Epithelial cell of esophagus (primary cell): ENCODE results near the gene FAHD2B.
A peak's percentile ranks its signal among the peaks of the same experiment; 100 is the strongest.
"Not testable (repeated sequence)": the region's sequence is repeated elsewhere in the genome, so short reads cannot be mapped to it uniquely, and the experiment has no call there.

Experiments
- DNase-seq: peaks from one replicate; pipeline ENCODE4 v3.0.0; 2010; ENCODE audit warnings: low read depth
- H3K4me3 ChIP-seq: 2 replicates; pipeline ENCODE4 v1.5.1; 2011; ENCODE audit warnings: mild to moderate bottlenecking, low read length, control low read depth
- CTCF ChIP-seq: IDR thresholded peaks from 2 replicates; pipeline ENCODE4 v1.5.1; 2011; ENCODE audit warnings: low read depth, mild to moderate bottlenecking, low read length, control low read depth, inconsistent platforms; ENCODE audit not compliant: insufficient read depth; ENCODE audit errors: missing control alignments

Gene FAHD2B

GRCh38 chr2:97094772-97095611 is at the start of gene FAHD2B:
FAHD2B (minus strand) TSS chr2:97094882; CDS start chr2:97091706, 3,176 bp downstream.
- H3K4me3 ChIP-seq = peak within 1 kb of the TSS; percentile 14
- peak; percentile 75 for DNase-seq

GRCh38 chr2:97144016-97144415 is 49.3 kb upstream of the FAHD2B start:
- H3K4me3 ChIP-seq = not testable (repeated sequence)
- DNase-seq = peak; percentile 16

- not testable (repeated sequence) for DNase-seq
Observed at GRCh38 chr2:97129090-97129489, 34.4 kb upstream of the FAHD2B start.

GRCh38 chr2:97113882-97114255 is 19.2 kb upstream of the FAHD2B start:
- DNase-seq = not testable (repeated sequence)
- H3K4me3 ChIP-seq = peak overlapping the region; percentile 68

More at GRCh38 chr2:97129090-97129489, 34.4 kb upstream of the FAHD2B start:
- H3K4me3 ChIP-seq = not testable (repeated sequence)

- peak within 1 kb of the TSS; percentile 68 for H3K4me3 ChIP-seq
- peak; percentile 72 for DNase-seq
Observed at GRCh38 chr2:97113050-97113881, 18.6 kb upstream of the FAHD2B start, which contains the start of gene ANKRD36. ANKRD36 (plus strand) TSS chr2:97113153; CDS start chr2:97113740, 587 bp downstream.

GRCh38 chr2:97112320-97113049 is 17.8 kb upstream of the FAHD2B start:
- peak; percentile 53 for DNase-seq
- peak overlapping the region; percentile 50 for H3K4me3 ChIP-seq
- TF ChIP-seq CTCF = peak; percentile 69

GRCh38 chr2:97111246-97111645 is 16.6 kb upstream of the FAHD2B start:
- not testable (repeated sequence) for H3K4me3 ChIP-seq, DNase-seq

GRCh38 chr2:97106878-97107277 is 12.2 kb upstream of the FAHD2B start:
- not testable (repeated sequence) for H3K4me3 ChIP-seq, DNase-seq

GRCh38 chr2:97098786-97099372 is 4.2 kb upstream of the FAHD2B start:
- not testable (repeated sequence) for DNase-seq, H3K4me3 ChIP-seq

- TF ChIP-seq CTCF = no peak
- no peak overlapping the region for H3K4me3 ChIP-seq
- no peak for DNase-seq
Observed at GRCh38 chr2:97095661-97096060, 979 bp upstream of the FAHD2B start.

- not testable (repeated sequence) for DNase-seq, H3K4me3 ChIP-seq
Observed at GRCh38 chr2:97093983-97094771, 505 bp downstream of the FAHD2B start.

- not testable (repeated sequence) for H3K4me3 ChIP-seq, DNase-seq
Observed at GRCh38 chr2:97092946-97093345, 1.7 kb downstream of the FAHD2B start.

GRCh38 chr2:97088706-97089105 is 6.0 kb downstream of the FAHD2B start:
- DNase-seq, H3K4me3 ChIP-seq: not testable (repeated sequence)

- H3K4me3 ChIP-seq, DNase-seq: not testable (repeated sequence)
Observed at GRCh38 chr2:97085093-97085492, 9.6 kb downstream of the FAHD2B start.

GRCh38 chr2:97083516-97083915 is 11.2 kb downstream of the FAHD2B start:
- DNase-seq = not testable (repeated sequence)

More at GRCh38 chr2:97083516-97083915, 11.2 kb downstream of the FAHD2B start:
- not testable (repeated sequence) for H3K4me3 ChIP-seq
